ENCODE data around the gene XIST.
"Not testable (repeated sequence)": the region's sequence is repeated elsewhere in the genome, so short reads cannot be mapped to it uniquely, and the experiment has no call there.

The XIST gene

GRCh38 chrX:73817393-73818199, 34.9 kb downstream of the XIST start:
- no peak for FAIRE-seq
- DNase-seq (ENCODE audit: low spot score): no peak

- DNase-seq (ENCODE audit: low spot score): no peak
- FAIRE-seq: no peak
Measured at GRCh38 chrX:73812256-73812655, 40.3 kb downstream of the XIST start.

- DNase-seq (ENCODE audit: low spot score); FAIRE-seq: not testable (repeated sequence)
Measured at GRCh38 chrX:73804109-73804508, 48.4 kb downstream of the XIST start.

- FAIRE-seq (no peak), DNase-seq (ENCODE audit: low spot score) (no peak)
Measured at GRCh38 chrX:73799888-73800287, 52.6 kb downstream of the XIST start.

- not testable (repeated sequence) for DNase-seq (ENCODE audit: low spot score); FAIRE-seq
Measured at GRCh38 chrX:73792511-73792910, 60.0 kb downstream of the XIST start.

GRCh38 chrX:73785493-73785892, 67.0 kb downstream of the XIST start:
- FAIRE-seq: no peak
- DNase-seq (ENCODE audit: low spot score): no peak

Data from RCC 7860 (cell line).